Islet of Langerhans (tissue), 1 donor: ENCODE measurements around the gene NTN5.
"Not testable (repeated sequence)": the region's sequence is repeated elsewhere in the genome, so short reads cannot be mapped to it uniquely, and the experiment has no call there.

Experiments used
- FAIRE-seq: peaks from one replicate; lab custom pipeline; 2011; peaks lifted over from hg19 to GRCh38; lab: Jason Lieb, UNC

NTN5 gene

DNA sequence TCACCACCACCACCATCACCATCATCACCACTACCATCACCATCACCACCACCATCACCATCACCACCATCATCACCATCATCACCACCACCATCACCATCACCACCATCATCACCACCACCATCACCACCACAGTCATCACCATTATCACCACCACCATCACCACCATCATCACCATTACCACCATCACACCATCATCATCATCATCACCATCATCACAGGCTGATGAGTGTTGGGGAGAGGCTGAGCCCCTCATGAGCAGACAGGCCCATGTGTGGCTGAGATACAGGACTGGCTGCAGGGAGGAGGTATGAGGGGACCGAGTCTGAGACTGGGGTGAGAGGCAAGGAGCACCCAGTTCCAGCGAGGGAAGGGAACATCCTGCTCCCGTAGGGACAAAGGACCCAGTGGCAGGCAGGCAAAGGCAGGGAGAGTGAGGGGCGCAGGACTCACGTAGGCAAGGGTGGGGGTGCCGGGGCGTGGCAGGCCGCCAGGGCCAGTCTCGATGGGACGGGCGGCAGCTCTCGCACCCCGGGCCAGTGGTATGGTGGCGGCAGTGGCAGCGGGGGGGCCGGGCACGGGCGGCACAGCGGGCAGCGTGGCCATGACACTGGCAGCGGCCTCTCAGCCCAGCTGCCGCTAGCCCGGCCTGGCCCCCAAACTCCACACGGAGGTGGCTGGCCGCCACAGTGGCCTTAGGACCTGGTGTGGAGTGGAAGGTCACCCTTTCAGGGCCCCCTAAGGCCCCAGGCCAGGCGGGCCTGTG is 2.7 kb downstream of the NTN5 start:
- FAIRE-seq = no peak

DNA sequence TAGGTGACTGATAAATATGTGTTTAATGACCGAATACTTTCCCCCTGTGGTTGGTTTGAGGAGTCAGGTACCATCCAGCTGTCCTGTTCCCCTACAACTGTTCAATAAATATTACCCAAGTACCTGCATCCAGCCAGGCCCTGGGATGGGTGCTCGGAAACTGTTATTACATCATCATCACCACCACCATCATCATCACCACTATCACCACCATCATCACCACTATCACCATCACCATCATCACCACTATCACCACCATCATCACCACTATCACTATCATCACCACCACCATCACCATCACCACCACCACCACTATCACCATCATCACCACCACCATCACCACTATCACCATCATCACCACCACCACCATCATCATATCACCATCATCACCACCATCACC is 4.1 kb downstream of the NTN5 start:
- FAIRE-seq = no peak

DNA sequence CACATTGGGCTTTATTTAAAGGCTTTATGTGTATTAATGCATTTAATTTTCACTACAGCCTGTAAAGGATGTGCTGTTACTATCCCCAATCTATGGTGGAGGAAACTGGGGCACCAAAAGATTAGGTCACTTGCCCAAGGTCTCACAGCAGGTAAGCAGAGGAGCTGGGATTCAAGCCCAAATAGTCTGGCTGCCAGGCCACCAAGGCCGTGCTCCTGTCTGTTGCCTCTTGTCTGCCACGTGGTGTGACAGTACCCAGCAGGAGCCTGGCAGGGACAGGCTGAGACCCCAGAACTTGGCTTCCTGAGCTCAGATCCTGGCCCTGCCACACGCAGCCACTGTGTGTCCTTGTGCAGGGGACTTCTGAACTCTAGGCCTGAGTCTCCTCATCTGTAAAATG is 4.5 kb downstream of the NTN5 start:
- no peak for FAIRE-seq

DNA sequence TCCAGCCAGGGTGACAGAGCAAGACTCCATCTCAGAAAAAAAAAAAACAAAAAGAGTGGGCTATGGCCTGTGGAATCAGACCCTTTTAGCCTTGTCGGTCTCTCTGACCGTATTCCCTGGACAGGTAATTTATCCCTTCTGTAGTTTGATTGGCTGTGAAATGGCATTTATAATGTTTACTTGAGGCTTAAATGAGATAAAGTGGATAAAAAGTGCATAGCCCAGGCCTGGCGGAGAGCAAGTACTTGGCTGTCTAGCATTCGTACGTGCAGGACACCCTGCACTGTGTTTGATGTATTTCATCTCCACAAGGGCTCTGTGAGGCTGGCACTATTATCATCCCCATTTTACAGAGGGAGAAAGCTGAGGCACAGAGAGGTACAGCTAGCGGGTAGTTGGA is 7.0 kb downstream of the NTN5 start:
- FAIRE-seq = no peak

DNA sequence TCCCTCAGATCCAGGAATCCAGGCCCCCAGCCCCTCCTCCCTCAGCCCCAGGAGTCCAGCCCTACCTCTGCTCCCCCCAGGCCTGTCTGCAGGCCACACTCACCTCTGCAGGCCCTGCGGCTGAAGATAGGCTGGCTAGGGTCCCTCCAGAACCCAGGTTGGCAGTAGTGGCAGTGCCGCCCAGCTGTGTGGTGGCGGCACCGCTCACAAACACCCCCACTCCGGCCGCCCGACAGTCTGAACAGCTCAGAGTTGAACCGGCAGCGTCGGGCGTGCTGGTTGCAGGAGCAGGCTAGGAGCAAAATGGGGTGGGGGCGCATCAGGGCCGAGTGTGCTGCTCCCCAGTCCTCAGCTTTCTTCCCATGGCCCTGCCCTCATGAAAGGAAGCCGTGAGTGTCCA is 8.3 kb downstream of the NTN5 start:
- FAIRE-seq = no peak

DNA sequence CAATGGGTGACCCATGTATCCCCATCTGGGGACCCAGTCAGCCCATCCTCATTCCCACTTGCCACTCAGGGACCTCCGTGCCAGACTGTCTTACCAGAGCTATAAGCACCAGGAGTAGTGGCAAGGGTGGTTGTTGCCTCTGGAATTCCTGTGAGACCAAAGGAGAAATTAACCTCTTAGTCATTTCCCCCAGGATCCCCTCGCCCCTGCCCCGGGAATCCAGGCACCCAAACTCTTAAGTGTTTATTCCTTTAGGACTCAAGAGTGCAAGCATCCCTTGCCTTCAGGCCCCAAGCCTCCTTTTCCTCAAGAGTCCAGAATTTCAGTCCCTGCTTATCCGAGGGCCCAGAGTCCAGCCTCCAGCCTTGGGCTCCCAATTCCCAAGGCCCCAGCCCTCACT is 9.2 kb downstream of the NTN5 start:
- no peak for FAIRE-seq

DNA sequence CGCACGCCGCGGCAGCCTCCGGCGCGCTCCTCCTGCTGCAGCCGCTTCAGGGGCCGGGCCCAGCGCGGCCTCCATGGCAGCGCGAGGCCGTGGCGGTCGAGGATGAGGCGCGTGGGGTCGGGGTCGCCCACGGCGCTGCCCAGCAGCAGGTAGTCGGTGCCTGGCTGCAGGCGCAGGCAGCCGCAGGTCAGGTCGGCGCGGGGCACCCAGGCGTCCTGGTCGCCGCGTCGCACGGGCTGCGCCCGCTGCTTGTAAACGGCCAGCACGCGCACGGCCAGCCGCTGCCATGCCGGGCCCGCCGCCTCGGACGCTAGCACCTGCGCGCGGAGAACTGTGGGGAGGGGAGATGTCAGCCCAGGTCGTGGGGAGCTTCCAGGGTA is 11.1 kb downstream of the NTN5 start:
- no peak for FAIRE-seq

DNA sequence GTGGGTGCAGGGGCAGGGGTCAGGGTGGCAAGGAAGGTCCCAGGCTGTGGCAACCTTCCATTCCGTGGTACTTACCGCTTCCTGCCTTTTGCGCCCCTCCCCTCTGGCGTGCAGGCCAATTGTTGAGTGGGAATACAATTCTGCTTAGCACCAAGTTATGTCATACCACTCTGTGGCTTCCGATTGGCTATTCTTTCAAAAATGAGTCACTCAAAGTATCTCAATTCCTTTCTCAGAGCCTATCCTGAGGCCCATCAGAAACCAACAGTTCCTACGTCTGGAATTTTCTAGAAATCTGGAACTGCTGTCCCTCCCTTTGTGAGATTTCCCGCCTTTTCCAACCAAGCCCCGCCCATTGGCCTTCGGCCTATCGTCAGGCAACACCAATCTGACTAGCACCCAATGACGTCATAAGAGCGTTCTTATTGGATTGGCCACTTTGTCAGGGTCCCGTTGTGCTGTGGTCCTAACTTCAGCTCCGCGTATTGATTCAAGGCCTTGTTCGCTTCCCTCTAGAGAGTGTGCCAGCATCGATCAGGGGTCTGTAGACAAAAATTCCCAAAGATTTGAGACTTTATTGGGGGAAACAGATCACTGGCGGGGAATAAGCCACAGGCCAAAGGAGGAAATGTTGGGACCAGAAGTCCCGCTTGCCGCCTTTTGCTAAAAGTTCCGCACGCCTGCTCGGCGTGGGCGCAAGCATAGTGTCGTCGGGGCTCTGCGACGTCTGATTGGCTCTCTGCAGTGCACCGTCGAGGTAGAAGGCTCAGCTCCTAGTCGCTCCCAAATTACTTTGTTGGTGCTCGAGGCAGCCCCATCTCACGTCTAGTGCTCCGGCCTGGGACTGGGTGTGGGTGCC is 11.7 kb downstream of the NTN5 start:
- peak; percentile 88 for FAIRE-seq

DNA sequence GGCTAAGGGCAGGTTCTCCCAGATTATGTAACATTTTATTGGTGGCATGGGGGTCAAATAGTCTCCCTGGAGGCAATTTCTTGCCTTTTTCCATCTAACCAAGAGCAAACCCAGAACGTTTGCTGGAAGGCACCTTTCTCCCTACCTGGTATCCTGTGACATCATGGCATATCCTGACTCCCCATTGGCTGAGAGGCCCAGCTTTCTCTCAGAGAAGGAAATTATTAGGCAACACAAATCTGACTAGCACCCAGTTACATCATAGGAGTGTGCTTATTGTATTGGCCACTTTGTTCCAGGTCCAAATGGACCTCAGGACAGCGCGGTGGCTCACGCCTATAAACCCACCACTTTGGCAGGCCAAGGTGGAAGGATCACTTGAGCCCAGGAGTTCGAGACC is 13.0 kb downstream of the NTN5 start:
- no peak for FAIRE-seq

DNA sequence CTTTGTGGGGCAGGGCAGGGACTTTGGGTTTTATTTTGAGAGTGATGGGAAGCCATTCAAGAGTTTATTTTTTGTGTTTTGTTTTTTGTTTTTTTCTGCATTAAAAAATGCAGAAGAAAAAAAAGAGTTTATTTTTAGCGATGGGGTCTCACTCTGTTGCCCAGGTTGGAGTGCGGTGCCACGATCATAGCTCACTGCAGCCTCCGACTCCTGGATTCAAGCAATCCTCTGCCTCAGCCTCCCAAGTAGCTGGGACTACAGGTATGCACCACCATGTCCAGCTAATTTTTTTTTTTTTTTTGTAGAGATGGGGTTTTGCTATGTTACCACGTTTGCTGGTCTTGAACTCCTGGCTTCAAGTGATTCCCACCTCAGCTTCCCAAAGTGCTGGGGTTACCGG is 14.3 kb downstream of the NTN5 start:
- no peak for FAIRE-seq

DNA sequence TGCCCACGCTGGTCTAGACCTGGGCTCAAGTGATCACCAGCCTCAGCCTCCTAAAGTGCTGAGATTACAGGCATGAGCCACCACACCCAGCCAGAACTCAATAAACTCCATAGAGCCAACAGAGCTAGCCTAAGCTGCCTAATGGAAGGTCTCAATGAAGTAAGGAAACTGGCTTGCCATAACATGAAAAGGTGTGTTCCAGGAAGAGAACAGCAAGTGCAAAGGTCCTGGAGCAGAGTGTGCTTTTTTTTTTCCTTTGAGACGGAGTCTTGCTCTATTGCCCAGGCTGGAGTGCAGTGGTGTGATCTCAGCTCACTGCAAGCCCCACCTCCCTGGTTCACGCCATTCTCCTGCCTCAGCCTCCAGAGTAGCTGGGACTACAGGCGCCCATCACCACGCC is 15.0 kb downstream of the NTN5 start:
- FAIRE-seq = not testable (repeated sequence)

DNA sequence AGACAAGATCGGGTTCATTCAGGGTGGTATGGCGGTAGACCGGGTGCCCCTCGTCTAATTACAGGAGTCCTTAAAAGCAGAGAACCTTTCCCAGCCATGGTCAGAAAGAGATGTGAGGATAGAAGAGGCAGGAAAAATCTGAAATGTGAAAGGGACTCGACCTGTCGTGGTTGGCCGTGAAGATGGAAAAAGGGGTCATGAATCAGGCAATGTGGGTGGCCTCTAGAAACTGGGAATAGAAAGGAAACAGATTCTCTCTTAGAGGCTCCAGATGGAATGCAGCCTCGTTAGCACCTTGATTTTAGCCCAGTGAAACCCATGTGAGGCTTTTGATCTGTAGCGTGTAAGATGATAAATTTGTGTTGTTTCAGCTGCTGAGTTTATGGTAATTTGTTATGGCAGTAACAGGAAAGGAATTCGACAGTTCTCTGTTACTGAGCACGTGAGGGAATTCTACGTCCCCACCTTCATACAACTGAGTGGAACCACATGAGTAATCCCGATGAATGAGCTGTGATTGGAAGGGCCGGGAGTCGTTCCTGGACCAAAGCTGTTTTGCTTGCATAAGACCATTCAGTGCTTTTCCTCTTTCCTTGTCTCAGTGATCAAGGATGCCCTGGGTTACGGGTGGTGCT is 15.9 kb downstream of the NTN5 start:
- FAIRE-seq = no peak

DNA sequence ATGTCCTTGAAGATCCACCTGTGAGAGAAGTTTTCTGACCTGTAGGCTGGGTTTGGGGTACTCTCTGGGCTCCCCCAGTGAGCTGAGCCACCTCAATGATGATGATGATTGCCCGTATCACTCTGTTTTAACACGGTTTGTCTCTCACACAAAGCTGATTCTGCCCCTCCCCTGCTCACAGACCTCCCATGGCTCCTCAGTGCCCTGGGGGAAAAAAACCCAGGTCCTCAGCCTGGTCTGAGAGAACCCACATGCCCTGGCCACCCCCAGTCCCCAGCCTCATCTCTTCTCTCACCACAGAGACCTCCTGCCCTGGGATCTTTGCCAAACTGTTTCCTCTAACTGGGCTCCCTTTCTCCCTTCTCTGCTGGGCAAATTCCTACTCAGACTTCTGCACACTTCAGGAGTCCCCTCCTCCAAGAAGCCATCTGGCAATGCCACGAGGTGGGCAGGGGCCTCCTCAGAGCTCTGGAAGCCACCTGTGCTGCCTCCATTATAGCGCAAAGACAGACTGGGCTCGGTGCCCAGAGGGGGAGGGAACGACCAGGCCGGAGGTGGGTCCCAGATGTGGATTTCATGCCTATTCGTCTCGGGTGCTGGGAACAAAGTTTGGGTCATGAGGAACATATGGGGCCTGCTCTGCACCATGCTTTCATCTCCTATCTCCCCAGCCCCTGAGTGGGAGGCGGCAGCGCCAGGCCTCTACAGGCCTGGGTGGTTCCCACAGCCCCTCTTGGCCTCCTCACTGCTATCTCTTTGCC is 18.3 kb downstream of the NTN5 start:
- no peak for FAIRE-seq

DNA sequence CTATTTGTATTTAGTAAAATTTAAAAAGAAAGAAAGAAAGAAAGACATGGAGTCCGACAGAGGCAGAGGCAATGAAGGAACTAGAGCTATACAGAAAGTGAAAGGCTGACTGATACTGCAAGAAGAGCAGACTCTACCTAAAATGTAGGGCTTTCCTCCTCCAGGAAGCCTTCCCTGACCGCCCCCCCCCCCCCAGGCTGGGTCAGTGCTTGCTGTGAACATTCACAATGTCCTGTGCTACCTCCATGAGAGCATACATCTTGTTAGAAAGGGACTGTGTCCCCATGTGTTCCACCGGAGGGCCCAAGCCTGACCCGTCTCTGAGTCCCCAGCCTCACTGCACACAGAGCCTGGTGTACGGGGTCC is 21.2 kb downstream of the NTN5 start:
- FAIRE-seq = no peak

DNA sequence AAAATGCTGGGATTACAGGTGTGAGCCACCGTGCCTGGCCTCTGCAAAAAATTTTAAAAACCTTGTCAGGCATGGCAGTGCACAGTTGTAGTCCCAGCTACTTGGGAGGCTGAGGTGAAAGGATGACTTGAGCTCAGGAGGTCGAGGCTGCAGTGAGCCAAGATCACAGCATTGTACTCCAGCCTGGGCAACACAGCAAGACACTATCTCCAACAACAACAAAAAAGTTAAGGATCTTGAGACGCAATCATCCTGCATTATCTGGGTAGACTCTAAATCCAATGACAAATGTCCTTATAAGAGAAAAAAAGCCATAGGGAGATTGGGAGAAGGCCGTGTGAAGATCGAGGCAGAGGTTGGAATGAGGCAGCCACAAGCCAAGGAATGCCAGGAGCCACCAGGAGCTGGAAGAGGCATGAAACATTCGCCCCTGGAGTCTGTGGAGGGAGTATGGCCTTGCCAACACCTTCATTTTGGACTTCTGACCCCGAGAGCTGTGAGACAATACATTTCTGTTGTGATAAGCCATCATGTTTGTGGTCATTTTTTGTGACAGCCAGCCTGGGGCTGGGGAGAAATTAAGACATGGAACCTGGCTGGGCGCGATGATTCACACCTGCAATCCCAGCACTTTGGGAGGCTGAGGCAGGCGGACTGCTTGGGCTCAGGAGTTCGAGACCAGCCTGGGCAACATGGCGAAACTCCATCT is 21.7 kb downstream of the NTN5 start:
- FAIRE-seq = no peak

DNA sequence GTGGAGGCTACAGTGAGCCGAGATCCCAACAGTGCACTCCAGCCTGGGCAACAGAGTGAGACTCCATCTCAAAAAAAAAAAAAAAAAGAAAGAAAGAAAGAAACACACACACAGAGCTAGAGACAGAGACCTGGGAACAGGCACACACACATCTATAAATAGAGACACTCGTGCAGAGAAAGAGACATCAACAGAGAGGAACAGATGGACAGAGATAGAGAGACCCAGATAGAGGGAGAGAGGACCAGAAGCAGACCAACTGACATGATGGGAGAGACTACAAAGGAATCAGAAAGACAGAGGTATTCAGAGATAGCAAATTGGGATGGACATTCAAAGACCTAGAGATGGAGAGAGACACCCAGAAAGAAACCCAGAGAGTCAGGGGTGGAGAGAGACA is 24.7 kb downstream of the NTN5 start:
- no peak for FAIRE-seq

DNA sequence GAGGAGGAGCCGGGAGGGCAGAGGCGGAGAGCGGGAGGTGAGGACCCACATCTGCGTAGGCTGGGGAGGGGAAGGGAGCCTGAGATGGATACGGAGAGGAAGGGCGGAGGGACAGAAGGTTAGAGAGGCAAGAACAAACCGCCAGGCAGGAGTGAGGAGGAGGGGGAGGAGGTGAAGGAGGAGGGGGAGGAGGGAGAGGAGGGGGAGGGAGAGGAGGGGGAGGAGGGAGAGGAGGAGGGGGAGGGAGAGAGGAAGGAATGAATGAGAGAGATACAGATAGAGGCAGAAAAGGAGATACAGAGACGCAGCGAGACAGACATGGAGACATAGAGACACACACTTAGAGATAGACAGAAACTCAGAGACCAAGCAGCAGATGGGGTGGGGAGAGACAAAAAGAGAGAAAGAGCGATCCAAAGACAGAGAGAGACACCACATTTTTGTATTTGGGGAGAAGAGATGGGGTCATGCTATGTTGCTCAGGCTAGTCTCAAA is 26.0 kb downstream of the NTN5 start:
- FAIRE-seq = no peak

DNA sequence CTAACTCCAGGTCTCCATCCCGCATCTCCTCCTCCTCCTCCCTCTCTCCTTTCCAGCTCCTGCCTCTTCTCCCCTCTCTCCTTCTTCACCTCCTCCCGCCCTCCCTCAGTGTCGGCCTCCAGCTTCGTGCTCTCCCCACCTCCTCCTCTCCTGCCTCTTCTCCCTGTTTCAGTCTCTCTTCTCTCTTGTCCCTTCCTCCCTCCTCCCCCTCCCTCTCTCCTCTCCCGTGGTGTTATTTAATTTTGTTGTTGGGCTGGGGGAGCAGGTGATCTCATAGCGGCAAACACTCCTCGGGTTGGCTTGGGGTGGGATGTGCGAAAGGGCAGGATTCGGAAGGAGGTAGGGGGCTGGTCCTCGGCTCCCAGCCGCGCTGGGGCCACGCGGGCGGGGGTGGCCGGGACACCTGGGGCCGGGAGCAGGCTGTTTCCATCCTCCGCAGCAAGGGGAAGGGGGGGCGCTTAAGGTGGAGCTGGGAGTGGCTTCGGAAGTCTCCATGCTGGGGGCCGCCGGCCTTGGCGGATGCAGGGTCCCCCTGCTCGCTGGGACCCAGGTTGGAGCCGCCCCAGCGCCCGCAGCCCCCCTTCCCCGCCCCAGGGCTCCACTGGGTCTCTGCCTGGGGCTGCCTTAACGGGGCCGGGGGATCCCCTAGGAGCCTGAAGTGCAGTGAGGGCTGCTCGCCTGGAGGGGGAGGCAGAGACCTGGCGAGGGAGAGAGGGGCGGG is 26.7 kb downstream of the NTN5 start, which contains the start of gene CA11:
TSS of gene CA11 (minus strand) at position 187 of the 721 bp plus-strand sequence. CDS start 555 bp downstream, outside the sequence.
- no peak for FAIRE-seq

DNA sequence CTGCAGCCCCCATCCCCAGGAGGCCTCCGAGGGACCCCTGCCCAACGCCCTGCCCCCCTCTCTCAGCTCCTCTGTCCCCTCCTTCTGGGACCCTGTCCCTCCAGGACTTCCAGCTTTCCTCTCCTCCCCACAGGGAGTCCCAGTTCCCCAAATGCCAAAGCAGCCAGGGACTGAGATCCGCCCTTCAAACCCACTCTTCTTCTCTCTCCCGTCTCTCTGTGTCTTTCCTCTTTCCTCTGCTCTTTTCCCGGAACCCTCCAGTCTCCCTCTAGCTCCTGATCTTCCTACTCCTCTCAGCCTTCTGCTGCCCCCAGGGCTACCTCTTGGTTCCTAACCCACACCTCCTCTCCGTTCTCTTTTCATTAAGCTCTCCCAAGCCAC is 27.2 kb downstream of the NTN5 start:
- no peak for FAIRE-seq

DNA sequence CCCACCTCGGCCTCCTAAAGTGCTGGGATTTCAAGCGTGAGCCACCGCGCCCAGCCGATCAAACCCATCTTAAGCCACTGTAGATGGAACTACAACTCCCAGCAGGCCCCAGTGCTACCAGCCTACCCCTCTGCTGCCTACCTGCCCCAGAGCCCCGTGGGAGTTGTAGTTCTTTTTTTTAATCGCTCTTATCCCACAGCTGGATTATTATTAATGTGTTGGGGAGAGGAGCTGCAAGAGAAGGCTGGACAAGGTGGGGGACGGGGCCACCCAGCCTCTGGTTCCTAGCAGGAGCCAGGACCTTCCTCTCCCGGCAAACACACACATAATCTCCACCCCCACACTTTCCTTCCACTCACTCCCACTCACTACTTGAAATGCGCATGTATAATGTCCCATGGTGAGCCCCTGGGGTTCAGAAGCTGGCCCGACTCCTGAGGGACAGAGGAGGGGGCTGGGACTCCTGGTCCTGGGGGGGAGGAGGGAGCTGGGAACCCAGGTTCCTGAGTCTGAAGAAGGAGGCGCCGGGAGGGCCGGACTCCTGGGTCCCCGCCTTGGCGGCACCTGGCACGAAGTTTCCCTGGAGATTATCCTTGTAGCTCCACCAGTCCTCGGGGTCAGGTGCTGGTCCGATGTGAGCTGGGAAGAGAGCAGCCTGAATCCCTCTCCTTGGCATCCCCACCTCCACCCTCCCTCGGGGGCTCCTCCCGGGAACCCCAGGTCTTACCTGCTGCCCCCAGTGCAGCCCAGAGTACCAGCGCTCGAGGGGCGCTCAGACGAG is 27.8 kb downstream of the NTN5 start:
- no peak for FAIRE-seq
